ENCODE results near the gene AJM1.
"Not testable (repeated sequence)": the region's sequence is repeated elsewhere in the genome, so short reads cannot be mapped to it uniquely, and the experiment has no call there.

AJM1 gene

GRCh38 chr9:136880651-136881050 lies 38.4 kb downstream of the AJM1 start:
- no peak for DNase-seq

GRCh38 chr9:136881691-136882108 lies 39.4 kb downstream of the AJM1 start:
- no peak for DNase-seq

- peak; percentile 73 for DNase-seq
These were observed 40.0 kb downstream of the AJM1 start for GRCh38 chr9:136882109-136882946.

GRCh38 chr9:136882947-136883283 lies 40.6 kb downstream of the AJM1 start:
- not testable (repeated sequence) for DNase-seq

GRCh38 chr9:136883670-136884069 lies 41.4 kb downstream of the AJM1 start:
- not testable (repeated sequence) for DNase-seq

GRCh38 chr9:136885950-136886578 lies 43.8 kb downstream of the AJM1 start, which contains the start of gene TRAF2:
TRAF2 (plus strand) TSS chr9:136886516; CDS start chr9:136898741, 12,225 bp downstream.
- peak; percentile 99 for DNase-seq

GRCh38 chr9:136886610-136887597 lies 44.6 kb downstream of the AJM1 start:
- no peak for DNase-seq

GRCh38 chr9:136888454-136888853 lies 46.2 kb downstream of the AJM1 start:
- DNase-seq = no peak

GRCh38 chr9:136889858-136890257 lies 47.6 kb downstream of the AJM1 start:
- DNase-seq = no peak

GRCh38 chr9:136890661-136891060 lies 48.4 kb downstream of the AJM1 start:
- no peak for DNase-seq

Measured in fibroblast of skin of back (primary cell).